IMR-90 (cell line): ENCODE measurements around the gene RPN1. TPM values are rescaled to one million over a fixed set of nuclear protein-coding genes. Genes with fewer than 3 reads are reported as not detected.
"Not testable (repeated sequence)": the region's sequence is repeated elsewhere in the genome, so short reads cannot be mapped to it uniquely, and the experiment has no call there.

Experiments used
- ATAC-seq: fragments of 200-7000 bp; cut with Tn5 transposase; 2 replicates; pipeline ENCODE4 v1.9.1; 2020; ENCODE audit warnings: low read depth, mild to moderate bottlenecking, moderate library complexity
- BruUV-seq: library from RNA; stranded (reverse); fragments of 400-500 nt; replicated peaks from 2 replicates; lab custom pipeline; 2021; lab: Mats Ljungman, UMichigan
- CTCF ChIA-PET: fragments of 300-600 bp; formaldehyde crosslinking; extraction: SDS; loops from one replicate; lab custom pipeline; 2021; ENCODE audit warnings: antibody characterized with exemption; lab: Yijun Ruan, JAX
- POLR2A ChIA-PET: fragments of 300-600 bp; sonication (Branson Sonifier 250); formaldehyde crosslinking; loops from one replicate; lab custom pipeline; 2022; ENCODE audit warnings: antibody characterized with exemption; ENCODE audit not compliant: unreplicated experiment; lab: Charles Lee
- DNase-seq: peaks from one replicate; pipeline ENCODE4 v3.0.0; 2013
- H2AFZ ChIP-seq: replicated peaks from 2 replicates; pipeline ENCODE3; 2013; ENCODE audit warnings: low read length, mild to moderate bottlenecking; ENCODE audit not compliant: poor library complexity
- H2AK5ac ChIP-seq: 2 replicates; pipeline ENCODE4 v1.6.1; 2013; ENCODE audit warnings: low read depth, low read length, inconsistent platforms
- H2AK9ac ChIP-seq: replicated peaks from 2 replicates; pipeline ENCODE3; 2013; ENCODE audit warnings: mild to moderate bottlenecking, low read depth, low read length, moderate library complexity; ENCODE audit not compliant: poor library complexity
- H2BK120ac ChIP-seq: 2 replicates; pipeline ENCODE4 v1.6.1; 2013; ENCODE audit warnings: low read depth, low read length, inconsistent platforms
- H2BK15ac ChIP-seq: 3 replicates; pipeline ENCODE4 v1.6.1; 2013; ENCODE audit warnings: low read depth, low read length, inconsistent platforms
- H2BK20ac ChIP-seq: 2 replicates; pipeline ENCODE4 v1.6.1; 2013; ENCODE audit warnings: low read depth, mild to moderate bottlenecking, inconsistent platforms, low read length, moderate library complexity
- H2BK5ac ChIP-seq: 2 replicates; pipeline ENCODE4 v1.6.1; 2013; ENCODE audit warnings: mild to moderate bottlenecking, low read depth, low read length, inconsistent platforms; ENCODE audit not compliant: poor library complexity, severe bottlenecking
- H3K14ac ChIP-seq: replicated peaks from 2 replicates; pipeline ENCODE4 v1.6.1; 2013; ENCODE audit warnings: low read depth, low read length, inconsistent platforms
- H3K18ac ChIP-seq: 2 replicates; pipeline ENCODE4 v1.6.1; 2013; ENCODE audit warnings: low read depth, low read length, control low read depth
- H3K23ac ChIP-seq: 2 replicates; pipeline ENCODE4 v1.6.1; 2013; ENCODE audit warnings: low read depth, low read length, inconsistent platforms
- H3K27ac ChIP-seq: 2 replicates; pipeline ENCODE4 v1.5.1; 2013; ENCODE audit warnings: mild to moderate bottlenecking, control low read depth, low read length; ENCODE audit not compliant: insufficient read depth
- H3K27me3 ChIP-seq: 2 replicates; pipeline ENCODE4 v1.6.1; 2013; ENCODE audit warnings: low read length; ENCODE audit not compliant: control insufficient read depth, insufficient read depth
- H3K36me3 ChIP-seq: 2 replicates; pipeline ENCODE4 v1.6.1; 2013; ENCODE audit warnings: low read length, mixed read lengths; ENCODE audit not compliant: control insufficient read depth, insufficient read depth
- H3K4ac ChIP-seq: 2 replicates; pipeline ENCODE4 v1.6.1; 2013; ENCODE audit warnings: low read depth, low read length, inconsistent platforms
- H3K4me1 ChIP-seq: 2 replicates; pipeline ENCODE4 v1.6.1; 2013; ENCODE audit warnings: low read length, mixed read lengths; ENCODE audit not compliant: control insufficient read depth, insufficient read depth
- H3K4me2 ChIP-seq: 2 replicates; pipeline ENCODE4 v1.6.1; 2013; ENCODE audit warnings: low read depth, mild to moderate bottlenecking, control low read depth, low read length, moderate library complexity
- H3K4me3 ChIP-seq: 2 replicates; pipeline ENCODE4 v1.5.1; 2013; ENCODE audit warnings: low read depth, mild to moderate bottlenecking, control low read depth, low read length, moderate library complexity; ENCODE audit not compliant: insufficient read depth
- H3K56ac ChIP-seq: 2 replicates; pipeline ENCODE4 v1.6.1; 2013; ENCODE audit warnings: low read length, inconsistent platforms; ENCODE audit not compliant: insufficient read depth; ENCODE audit errors: extremely low read depth
- H3K79me1 ChIP-seq, 2 experiments: 2 replicates each; pipeline ENCODE4 v1.6.1; 2013; ENCODE audit warnings: low read length in 2 of 2, inconsistent platforms in 1 of 2, low read depth in 1 of 2
- H3K9ac ChIP-seq: 2 replicates; pipeline ENCODE4 v1.6.1; 2013; ENCODE audit warnings: low read depth, low read length, control low read depth
- H3K9me1 ChIP-seq: 2 replicates; pipeline ENCODE4 v1.6.1; 2013; ENCODE audit warnings: low read length, inconsistent platforms; ENCODE audit not compliant: insufficient read depth
- H3K9me3 ChIP-seq: 2 replicates; pipeline ENCODE4 v1.6.1; 2013; ENCODE audit warnings: low read length; ENCODE audit not compliant: control insufficient read depth, insufficient read depth
- H4K20me1 ChIP-seq: 2 replicates; pipeline ENCODE4 v1.6.1; 2013; ENCODE audit warnings: low read length, inconsistent platforms; ENCODE audit not compliant: insufficient read depth
- H4K5ac ChIP-seq: 2 replicates; pipeline ENCODE4 v1.6.1; 2013; ENCODE audit warnings: mild to moderate bottlenecking, low read depth, low read length, control low read depth
- H4K8ac ChIP-seq, 2 experiments: 2 replicates each; pipeline ENCODE4 v1.6.1; 2013; ENCODE audit warnings: low read depth in 2 of 2, low read length in 2 of 2, control low read depth in 1 of 2, inconsistent platforms in 1 of 2
- H4K91ac ChIP-seq: 2 replicates; pipeline ENCODE4 v1.6.1; 2013; ENCODE audit warnings: low read depth, low read length, inconsistent platforms; ENCODE audit not compliant: insufficient read depth
- CEBPB ChIP-seq: IDR thresholded peaks from 2 replicates; pipeline ENCODE4 v1.6.1; 2012; ENCODE audit warnings: low read depth, low read length, improper control_type of control experiment
- CTCF ChIP-seq: conservative IDR thresholded peaks from 2 replicates; pipeline ENCODE4 v1.5.1; 2012; ENCODE audit warnings: mild to moderate bottlenecking, low read depth, low read length, improper control_type of control experiment
- MAFK ChIP-seq: IDR thresholded peaks from 2 replicates; pipeline ENCODE4 v1.6.1; 2012; ENCODE audit warnings: low read depth, low read length, improper control_type of control experiment
- MAZ ChIP-seq: IDR thresholded peaks from 2 replicates; pipeline ENCODE4 v1.6.1; 2012; ENCODE audit warnings: low read depth, mild to moderate bottlenecking, low read length, improper control_type of control experiment, moderate library complexity, borderline replicate concordance
- POLR2A ChIP-seq: IDR thresholded peaks from 2 replicates; pipeline ENCODE4 v1.6.1; 2012; ENCODE audit warnings: mild to moderate bottlenecking, low read depth, low read length
- whole genome bisulfite sequencing, 2 experiments: methylation state at CpG; one replicate each; pipeline versions ENCODE4 v1.1.5 to v1.1.7; 2013; ENCODE audit warnings: missing lambda C conversion rate in 2 of 2; ENCODE audit not compliant: insufficient read length in 1 of 2; ENCODE audit errors: extremely low coverage in 2 of 2; 5-methylcytosine and 5-hydroxymethylcytosine counted together
- dilution Hi-C: fragments of 300-500 bp; cut with HindIII; formaldehyde crosslinking; loops from one replicate; pipeline ENCODE4 v1.14.3; 2018; ENCODE audit warnings: low sequenced_read_pairs; ENCODE audit not compliant: unreplicated experiment
- in situ Hi-C: fragments of 300-500 bp; cut with MboI; formaldehyde crosslinking; loops from 3 replicates; pipeline ENCODE4 v1.14.3; 2019; ENCODE audit warnings: low sequenced_read_pairs, inconsistent platforms, mixed read lengths
- intact Hi-C: fragments of 100-400 bp; cut with micrococcal nuclease; formaldehyde crosslinking; loops from 2 replicates; pipeline ENCODE4 v1.10.0; 2022
- polyA plus RNA-seq, 3 experiments: library from polyadenylated mRNA; depleted of rRNA; stranded (reverse); fragments of >200 nt; gene quantifications; 2 replicates each; pipeline ENCODE4 v1.2.3, GENCODE V29; 2012; ENCODE audit warnings: low replicate concordance in 1 of 3
- total RNA-seq: library from RNA; depleted of rRNA; stranded (reverse); fragments of >200 nt; gene quantifications from 2 replicates; pipeline ENCODE4 v1.2.3, GENCODE V29; 2012

Gene RPN1
- total and polyA plus RNA-seq, 2 of the 4 experiments (the other 2 are of a cell fraction), result 252 to 736 TPM

GRCh38 chr3:128590948-128591347, 59.7 kb downstream of the RPN1 start:
- H3K23ac ChIP-seq, result no peak overlapping the region
- H2BK20ac ChIP-seq, result no peak overlapping the region
- DNase-seq (no peak), ATAC-seq (no peak)
- H2BK120ac ChIP-seq, result no peak overlapping the region
- no peak overlapping the region for H4K91ac ChIP-seq
- CTCF ChIA-PET, result no interaction called here
- H2BK15ac ChIP-seq, result no peak overlapping the region
- no peaks in the 10 kb centered on the region for H3K36me3 ChIP-seq
- H4K8ac ChIP-seq, result no peak overlapping the region
- peaks cover 3% of the 10 kb centered on the region for H3K27me3 ChIP-seq
- no peak overlapping the region for H2AK9ac ChIP-seq
- no peak overlapping the region for H3K9ac ChIP-seq
- H3K79me1 ChIP-seq, result no peaks in the 10 kb centered on the region
- no peak overlapping the region for H2AK5ac ChIP-seq
- H3K4ac ChIP-seq, result no peak overlapping the region
- no peak overlapping the region for H2AFZ ChIP-seq
- POLR2A ChIA-PET, result no interaction called here
- no peaks in the 10 kb centered on the region for H3K9me1 ChIP-seq
- no peak overlapping the region for H3K14ac ChIP-seq
- H3K4me3 ChIP-seq, result no peak overlapping the region
- no TSS peak for BruUV-seq
- dilution Hi-C loops, result no loop called here
- H3K27ac ChIP-seq, result no peak overlapping the region
- no peak overlapping the region for H4K5ac ChIP-seq
- no peaks in the 10 kb centered on the region for H3K9me3 ChIP-seq
- H3K4me2 ChIP-seq, result no peak overlapping the region
- H3K18ac ChIP-seq, result no peak overlapping the region
- no peaks in the 10 kb centered on the region for H4K20me1 ChIP-seq
- in situ Hi-C loops, result loop anchor here (5.0 to 10.0 kb wide), 2 partner anchors 416 to 494 kb away; no protein-coding TSS in a partner anchor
- no peak overlapping the region for H3K56ac ChIP-seq
- no peaks in the 10 kb centered on the region for H3K4me1 ChIP-seq
- no CpG with 5 or more reads among the region's 8 CpGs for WGBS, 2 experiments
- 0 out of 2 replicates have a peak, but pooled peaks have one; percentile 2 for TF ChIP-seq CTCF
- no peak for TF ChIP-seq CEBPB
- no peak for TF ChIP-seq MAZ
- TF ChIP-seq POLR2A, result no peak
- no peak for TF ChIP-seq MAFK
- intact Hi-C loops, result no loop called here
- H2BK5ac ChIP-seq, result no peak overlapping the region

- H4K91ac ChIP-seq, H2AK9ac ChIP-seq, H3K36me3 ChIP-seq, H4K8ac ChIP-seq, H2AFZ ChIP-seq, H2BK15ac ChIP-seq, H3K4ac ChIP-seq, H3K79me1 ChIP-seq, DNase-seq, H3K4me3 ChIP-seq, H2AK5ac ChIP-seq, H3K4me2 ChIP-seq, CTCF ChIA-PET, BruUV-seq, dilution Hi-C loops, H3K9me3 ChIP-seq, H3K56ac ChIP-seq, H4K20me1 ChIP-seq, H3K23ac ChIP-seq, H3K4me1 ChIP-seq, H3K27me3 ChIP-seq, H2BK5ac ChIP-seq, H3K9ac ChIP-seq, H3K9me1 ChIP-seq, POLR2A ChIA-PET, H3K27ac ChIP-seq, H4K5ac ChIP-seq, H3K18ac ChIP-seq, H2BK20ac ChIP-seq, ATAC-seq, H2BK120ac ChIP-seq, H3K14ac ChIP-seq: not testable (repeated sequence)
- intact Hi-C loops, result loop anchor here (10.0 kb wide), 1 partner anchor 285 kb away; no protein-coding TSS in a partner anchor
- no CpG with 5 or more reads among the region's 1 CpG for WGBS, 2 experiments
- in situ Hi-C loops, result loop anchor here (5.0 to 10.0 kb wide), 2 partner anchors 415 to 493 kb away; no protein-coding TSS in a partner anchor
Observed at GRCh38 chr3:128589985-128590384, 60.6 kb downstream of the RPN1 start.
